ENCODE measurements around the gene YIPF3. TPM values are rescaled to one million over a fixed set of nuclear protein-coding genes. Genes with fewer than 3 reads are reported as not detected.
A peak's percentile ranks its signal among the peaks of the same experiment; 100 is the strongest.
"Not testable (repeated sequence)": the region's sequence is repeated elsewhere in the genome, so short reads cannot be mapped to it uniquely, and the experiment has no call there.

Gene YIPF3
- total RNA-seq (179 and 198 TPM in 2 replicates), polyA plus RNA-seq (163 and 166 TPM in 2 replicates)

DNA sequence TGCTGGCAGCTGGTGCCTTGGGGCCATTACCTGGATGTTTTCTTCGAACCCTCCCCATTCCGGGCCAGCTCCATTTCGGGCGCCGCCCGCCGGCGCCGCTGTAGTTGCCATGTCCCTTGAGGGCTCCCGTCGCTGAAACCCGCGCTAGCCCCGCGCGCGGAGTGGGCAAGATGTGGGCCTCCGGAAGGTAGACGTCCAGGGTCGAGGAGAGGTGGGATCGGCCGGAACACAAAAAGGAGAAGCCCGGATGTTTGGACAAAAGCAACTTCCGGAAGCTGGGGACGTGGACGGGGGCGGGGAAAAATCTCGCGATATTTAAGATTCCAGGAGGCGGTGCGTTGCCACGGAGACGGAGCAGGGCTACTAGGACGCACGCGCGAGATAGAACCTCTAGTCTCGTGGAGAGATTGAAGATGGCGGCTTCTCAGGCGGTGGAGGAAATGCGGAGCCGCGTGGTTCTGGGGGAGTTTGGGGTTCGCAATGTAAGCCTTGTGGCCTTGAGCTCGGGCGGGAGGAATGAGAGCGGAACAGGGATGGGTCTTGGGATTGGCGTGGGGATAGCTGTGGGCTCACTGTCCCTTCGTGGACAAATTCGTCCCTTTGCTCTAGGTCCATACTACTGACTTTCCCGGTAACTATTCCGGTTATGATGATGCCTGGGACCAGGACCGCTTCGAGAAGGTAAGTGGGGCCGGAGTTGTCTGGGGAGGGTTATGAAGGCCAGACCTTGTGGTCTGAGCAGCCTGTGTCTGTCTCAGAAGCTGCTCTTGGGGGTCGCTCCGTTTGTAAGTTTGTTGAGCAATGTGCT lies at the start of gene YIPF3, which contains the start of gene POLR1C:
Gene YIPF3, minus strand, starts transcription at position 230 of the 808 bp plus-strand sequence. Its CDS starts 119 bp downstream, at position 111.
Gene POLR1C, plus strand, starts transcription at position 393 of the 808 bp plus-strand sequence. Its CDS starts 21 bp downstream, at position 414.
- 1% methylated on average over 57 of the region's 57 CpGs for WGBS (ENCODE audit: low lambda C conversion rate, missing lambda C conversion rate)
- H2AFZ ChIP-seq, result peak within 1 kb of the TSS; percentile 54
- no peak for TF ChIP-seq EZH2 (IDR thresholded peaks at IDR 0.05; ENCODE audit: borderline replicate concordance)
- TF ChIP-seq, protein P1, sequence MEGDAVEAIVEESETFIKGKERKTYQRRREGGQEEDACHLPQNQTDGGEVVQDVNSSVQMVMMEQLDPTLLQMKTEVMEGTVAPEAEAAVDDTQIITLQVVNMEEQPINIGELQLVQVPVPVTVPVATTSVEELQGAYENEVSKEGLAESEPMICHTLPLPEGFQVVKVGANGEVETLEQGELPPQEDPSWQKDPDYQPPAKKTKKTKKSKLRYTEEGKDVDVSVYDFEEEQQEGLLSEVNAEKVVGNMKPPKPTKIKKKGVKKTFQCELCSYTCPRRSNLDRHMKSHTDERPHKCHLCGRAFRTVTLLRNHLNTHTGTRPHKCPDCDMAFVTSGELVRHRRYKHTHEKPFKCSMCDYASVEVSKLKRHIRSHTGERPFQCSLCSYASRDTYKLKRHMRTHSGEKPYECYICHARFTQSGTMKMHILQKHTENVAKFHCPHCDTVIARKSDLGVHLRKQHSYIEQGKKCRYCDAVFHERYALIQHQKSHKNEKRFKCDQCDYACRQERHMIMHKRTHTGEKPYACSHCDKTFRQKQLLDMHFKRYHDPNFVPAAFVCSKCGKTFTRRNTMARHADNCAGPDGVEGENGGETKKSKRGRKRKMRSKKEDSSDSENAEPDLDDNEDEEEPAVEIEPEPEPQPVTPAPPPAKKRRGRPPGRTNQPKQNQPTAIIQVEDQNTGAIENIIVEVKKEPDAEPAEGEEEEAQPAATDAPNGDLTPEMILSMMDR (IDR thresholded peaks at IDR 0.05; ENCODE audit: poor library complexity), result no peak
- no peak for TF ChIP-seq EZH2phosphoT487 (IDR thresholded peaks at IDR 0.05; ENCODE audit: low read depth, severe bottlenecking, unreplicated experiment)
- H3K9me2 ChIP-seq (replicated peaks; ENCODE audit: insufficient read depth), result no peaks in the 10 kb centered on the region
- H3K4me3 ChIP-seq, result peak within 1 kb of the TSS; percentile 73
- peaks cover 49% of the 10 kb centered on the region for H3K79me2 ChIP-seq
- DNase-seq (ENCODE audit: low spot score), result peak; percentile 100
- H3K27ac ChIP-seq, result peak within 1 kb of the TSS; percentile 87
- no peaks in the 10 kb centered on the region for H3K36me3 ChIP-seq (replicated peaks; ENCODE audit: insufficient read depth, low read depth)
- H3K4me2 ChIP-seq, result peak within 1 kb of the TSS; percentile 95
- H3K27me3 ChIP-seq, result no peaks in the 10 kb centered on the region
- H4K20me1 ChIP-seq (ENCODE audit: insufficient read depth, poor library complexity, severe bottlenecking), result peaks cover 10% of the 10 kb centered on the region
- H3K9me3 ChIP-seq (ENCODE audit: low read depth), result no peaks in the 10 kb centered on the region
- H3K4me1 ChIP-seq (ENCODE audit: insufficient read depth), result peaks cover 19% of the 10 kb centered on the region

DNA sequence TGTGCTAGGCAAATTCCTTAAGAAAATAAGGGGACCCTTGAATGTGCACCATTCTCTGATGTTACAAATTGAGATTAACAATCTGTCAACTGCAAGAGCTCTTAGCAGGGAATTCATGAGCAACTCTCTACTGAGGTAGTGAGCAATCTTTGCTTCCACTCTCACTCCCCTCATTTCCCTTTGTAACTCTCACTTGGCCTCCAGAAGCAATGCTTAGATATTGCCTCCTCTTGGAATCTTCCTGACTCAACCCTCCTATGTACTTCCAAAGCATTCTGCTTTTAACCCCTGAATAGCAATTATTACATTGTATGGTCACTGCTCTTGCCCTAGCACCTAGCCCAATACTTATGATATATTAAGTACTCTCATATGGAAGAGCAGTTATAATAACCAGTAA lies 42.6 kb upstream of the YIPF3 start:
- Histone ChIP-seq H3K4me3 (no peak overlapping the region), H3K4me1 (ENCODE audit: insufficient read depth) (no peaks in the 10 kb centered on the region), H3K27me3 (no peaks in the 10 kb centered on the region), H3K79me2 (no peaks in the 10 kb centered on the region), H3K27ac (no peak overlapping the region), H3K9me2 (replicated peaks; ENCODE audit: insufficient read depth) (no peaks in the 10 kb centered on the region), H3K4me2 (no peak overlapping the region), H3K9me3 (ENCODE audit: low read depth) (no peaks in the 10 kb centered on the region), H3K36me3 (replicated peaks; ENCODE audit: insufficient read depth, low read depth) (peaks cover 4% of the 10 kb centered on the region), H4K20me1 (ENCODE audit: insufficient read depth, poor library complexity, severe bottlenecking) (no peaks in the 10 kb centered on the region), H2AFZ (no peak overlapping the region)
- no peak for DNase-seq (ENCODE audit: low spot score)
- TF ChIP-seq EZH2 (IDR thresholded peaks at IDR 0.05; ENCODE audit: borderline replicate concordance) (no peak), EZH2phosphoT487 (IDR thresholded peaks at IDR 0.05; ENCODE audit: low read depth, severe bottlenecking, unreplicated experiment) (no peak)
- TF ChIP-seq, protein P1 (IDR thresholded peaks at IDR 0.05; ENCODE audit: poor library complexity), result no peak

DNA sequence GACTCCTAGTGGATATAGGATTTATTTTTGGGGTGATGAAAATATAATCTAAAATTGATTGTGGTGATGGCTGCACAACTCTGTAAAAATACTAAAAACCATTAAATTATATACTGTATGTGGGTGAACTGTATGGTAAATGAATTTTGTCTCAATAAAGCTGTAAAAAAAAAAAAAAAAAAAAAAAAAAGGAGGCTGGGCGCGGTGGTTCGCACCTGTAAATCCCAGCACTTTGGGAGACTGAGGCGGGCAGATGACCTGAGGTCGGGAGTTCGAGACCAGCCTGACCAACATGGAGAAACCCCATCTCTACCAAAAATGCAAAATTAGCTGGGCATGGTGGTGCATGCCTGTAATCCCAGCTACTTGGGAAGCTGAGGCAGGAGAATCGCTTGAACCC lies 40.9 kb upstream of the YIPF3 start:
- WGBS (ENCODE audit: low lambda C conversion rate, missing lambda C conversion rate), result 98% methylated on average over 7 of the region's 7 CpGs
- H3K4me2 ChIP-seq; H3K9me3 ChIP-seq (ENCODE audit: low read depth): not testable (repeated sequence)

DNA sequence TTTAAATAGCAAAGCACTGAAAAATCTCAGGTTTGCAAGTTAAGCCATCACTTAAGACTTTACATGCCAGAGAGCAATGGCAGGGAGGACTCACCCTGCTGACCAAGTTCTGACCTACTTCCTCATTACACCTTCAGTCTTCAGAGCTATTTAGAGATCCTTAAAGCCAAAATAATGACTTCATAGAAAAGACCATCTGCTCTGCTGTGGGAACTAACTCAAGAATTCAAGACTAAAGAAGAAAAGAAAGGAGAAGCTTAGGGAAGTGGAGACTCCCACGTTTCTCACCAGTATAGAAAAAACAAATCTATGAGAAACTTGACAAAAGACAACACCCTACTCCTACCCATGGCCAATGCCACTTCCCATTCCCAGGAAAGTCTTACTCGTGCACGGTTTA lies 30.5 kb upstream of the YIPF3 start:
- 91% methylated on average over 3 of the region's 3 CpGs for WGBS (ENCODE audit: low lambda C conversion rate, missing lambda C conversion rate)
- Histone ChIP-seq H3K79me2 (no peaks in the 10 kb centered on the region), H2AFZ (no peak overlapping the region), H4K20me1 (ENCODE audit: insufficient read depth, poor library complexity, severe bottlenecking) (no peaks in the 10 kb centered on the region), H3K27ac (no peak overlapping the region), H3K4me3 (no peak overlapping the region), H3K36me3 (replicated peaks; ENCODE audit: insufficient read depth, low read depth) (no peaks in the 10 kb centered on the region), H3K9me3 (ENCODE audit: low read depth) (no peaks in the 10 kb centered on the region), H3K4me2 (no peak overlapping the region), H3K27me3 (no peaks in the 10 kb centered on the region), H3K4me1 (ENCODE audit: insufficient read depth) (no peaks in the 10 kb centered on the region), H3K9me2 (replicated peaks; ENCODE audit: insufficient read depth) (no peaks in the 10 kb centered on the region)
- TF ChIP-seq EZH2 (IDR thresholded peaks at IDR 0.05; ENCODE audit: borderline replicate concordance) (no peak), EZH2phosphoT487 (IDR thresholded peaks at IDR 0.05; ENCODE audit: low read depth, severe bottlenecking, unreplicated experiment) (no peak)
- TF ChIP-seq, protein P1 (IDR thresholded peaks at IDR 0.05; ENCODE audit: poor library complexity), result no peak
- no peak for DNase-seq (ENCODE audit: low spot score)

More for the DNA sequence above, 40.9 kb upstream of the YIPF3 start:
- not testable (repeated sequence) for H3K9me2 ChIP-seq (replicated peaks; ENCODE audit: insufficient read depth); H3K27ac ChIP-seq; H3K4me1 ChIP-seq (ENCODE audit: insufficient read depth); H3K36me3 ChIP-seq (replicated peaks; ENCODE audit: insufficient read depth, low read depth); H3K79me2 ChIP-seq; H3K27me3 ChIP-seq; DNase-seq (ENCODE audit: low spot score); H4K20me1 ChIP-seq (ENCODE audit: insufficient read depth, poor library complexity, severe bottlenecking); H2AFZ ChIP-seq; H3K4me3 ChIP-seq

Measured in hepatocyte (in vitro differentiated cells).